Inflammatory macrophage treated with lipopolysaccharide for 1 hour (primary cell): Measurements from ENCODE around the gene KCNQ2.

Experiments used
- DNase-seq, 2 donors: peaks; one replicate each; pipeline ENCODE4 v3.0.0-alpha.2; 2020 to 2022

Gene KCNQ2

DNA sequence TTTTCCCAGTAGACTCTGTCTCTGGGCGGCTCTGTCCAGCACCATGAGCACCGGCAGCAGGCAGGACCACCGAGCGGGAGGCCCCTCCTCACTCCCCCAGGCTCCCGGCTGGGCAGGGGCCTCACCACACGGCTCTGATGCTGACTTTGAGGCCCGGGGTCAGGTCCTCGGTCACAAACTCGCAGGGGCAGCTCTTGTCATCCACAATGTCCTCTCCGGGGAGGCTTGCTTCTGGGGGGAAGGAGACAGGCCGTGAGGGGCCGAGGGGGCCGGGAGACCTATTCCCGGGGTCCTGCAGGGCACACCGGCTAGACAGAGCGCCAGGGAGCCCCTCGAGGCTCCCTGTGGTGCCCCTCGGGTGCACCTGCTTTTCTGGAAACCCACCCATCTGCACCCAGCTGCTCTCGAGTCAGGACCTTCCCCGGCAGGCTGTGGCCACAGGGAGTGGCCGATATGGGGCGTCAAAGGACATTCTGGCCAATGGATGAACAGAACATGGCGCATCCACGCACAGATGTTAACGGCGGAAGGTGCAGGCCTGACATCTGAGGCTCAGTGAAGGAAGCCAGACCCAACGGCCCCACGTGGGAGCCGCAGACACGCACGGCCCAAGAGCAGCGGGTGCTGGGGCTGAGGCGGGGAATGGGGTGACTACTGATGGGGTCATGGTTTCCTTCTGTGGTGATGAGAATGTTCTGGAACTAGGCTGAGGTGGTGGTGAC lies 58.3 kb downstream of the KCNQ2 start:
- no peak for DNase-seq

DNA sequence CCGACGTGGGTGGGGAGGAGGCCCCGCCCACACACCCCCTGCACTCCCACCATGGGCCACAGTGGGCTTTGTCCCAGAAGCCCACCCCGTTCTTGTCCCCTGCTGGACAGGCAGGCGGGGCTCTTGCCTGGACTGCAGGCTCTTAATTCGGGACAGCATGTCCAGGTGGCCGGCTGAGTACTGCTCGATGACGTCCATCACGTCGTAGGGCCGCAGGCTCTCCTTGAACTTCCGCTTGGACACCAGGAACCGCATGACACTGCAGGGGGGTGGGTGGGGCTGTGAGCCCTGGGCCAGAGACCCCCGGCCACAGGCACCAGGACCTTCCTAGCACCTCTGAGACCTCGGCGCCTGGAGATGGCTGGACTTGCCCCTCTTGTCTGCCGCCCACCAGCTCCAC lies 59.1 kb downstream of the KCNQ2 start:
- DNase-seq = no peak

DNA sequence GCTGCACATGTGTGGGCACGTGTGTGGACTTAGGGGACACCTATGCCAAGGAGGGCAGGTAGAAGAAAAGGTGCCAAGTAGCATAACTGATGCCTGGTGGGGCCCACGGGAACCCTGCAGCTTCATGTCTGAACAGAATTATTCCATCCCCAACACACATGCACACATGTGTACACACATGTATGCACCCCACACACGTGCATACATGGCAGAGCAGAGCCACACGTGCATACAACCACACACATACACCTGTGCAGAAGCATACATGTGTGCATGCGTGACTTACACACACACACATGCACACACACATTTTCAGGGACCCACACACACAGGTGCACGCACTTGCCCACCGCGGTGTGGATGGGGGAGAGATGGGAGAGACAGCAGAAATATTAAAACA lies 59.6 kb downstream of the KCNQ2 start:
- no peak for DNase-seq

DNA sequence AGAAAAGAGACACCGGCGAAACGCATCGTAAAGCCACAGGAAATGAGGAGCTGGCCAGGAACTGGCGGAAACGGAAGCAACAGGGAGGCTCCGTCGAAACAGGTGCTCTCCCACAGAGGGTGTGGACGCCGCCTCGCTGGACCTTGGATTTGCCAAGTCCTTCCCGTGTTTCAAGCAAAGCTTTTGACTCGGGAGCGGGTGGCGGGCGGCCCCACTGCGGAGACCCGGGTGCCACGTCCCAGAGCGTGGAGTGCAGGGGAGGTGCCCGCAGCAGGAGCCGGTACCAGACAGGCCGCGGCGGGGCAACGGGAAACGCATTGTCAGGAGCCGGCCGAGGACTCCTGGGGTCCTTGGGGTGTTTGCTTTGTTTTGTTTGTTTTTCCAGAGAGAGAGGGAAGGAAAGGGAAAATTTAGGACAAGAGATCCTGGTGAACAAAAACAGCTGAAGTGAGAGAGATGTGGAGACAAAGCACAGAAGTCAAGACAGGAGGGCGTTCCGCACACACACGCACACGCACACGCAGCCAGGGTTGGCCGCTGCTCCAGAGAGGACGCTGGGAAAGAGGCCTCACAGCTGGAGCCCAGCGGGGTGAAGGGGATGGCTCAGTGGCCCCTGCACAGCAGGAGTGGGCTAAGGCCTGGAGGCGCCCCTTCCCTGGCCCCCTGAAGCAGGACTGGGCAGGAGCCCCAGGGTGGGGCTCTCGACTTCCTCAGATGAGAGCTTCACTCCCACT lies 60.4 kb downstream of the KCNQ2 start:
- no peak for DNase-seq

DNA sequence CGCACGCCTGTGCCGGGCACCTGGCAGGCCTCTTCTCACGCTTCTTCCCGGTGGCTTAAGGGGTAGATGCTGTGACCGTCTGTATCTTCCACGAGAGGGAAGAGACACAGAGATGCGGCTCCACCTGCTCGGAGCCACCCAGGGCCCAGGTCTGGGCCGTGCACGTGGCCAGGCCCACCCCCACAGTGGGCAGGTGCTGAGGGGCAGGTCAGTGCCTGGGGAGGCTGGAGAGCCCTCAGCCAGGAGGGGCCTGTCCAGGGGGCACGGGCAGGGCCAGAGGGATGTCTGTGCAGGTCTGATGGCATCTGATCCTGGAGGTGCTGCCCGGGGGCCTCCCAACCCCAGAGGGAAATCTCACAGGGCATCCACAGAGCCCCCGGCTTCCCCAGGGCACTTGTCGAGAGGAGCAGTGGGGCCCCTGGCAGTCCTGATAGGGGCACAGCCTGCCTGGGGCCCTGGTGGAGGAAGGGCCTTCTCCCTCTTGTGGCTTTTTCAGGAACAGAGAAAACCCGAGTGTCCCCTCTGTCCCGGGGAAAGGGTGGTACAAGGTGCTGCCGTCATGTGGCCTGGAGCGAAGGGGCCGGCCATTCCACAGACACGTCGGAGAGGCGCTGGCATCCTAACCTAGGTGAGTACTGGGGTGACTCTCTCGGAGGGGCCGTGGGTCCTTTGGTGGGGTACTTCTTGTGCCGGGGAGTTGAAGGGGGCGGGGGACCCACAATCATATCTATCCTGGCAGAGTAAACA lies 61.1 kb downstream of the KCNQ2 start:
- no peak for DNase-seq

DNA sequence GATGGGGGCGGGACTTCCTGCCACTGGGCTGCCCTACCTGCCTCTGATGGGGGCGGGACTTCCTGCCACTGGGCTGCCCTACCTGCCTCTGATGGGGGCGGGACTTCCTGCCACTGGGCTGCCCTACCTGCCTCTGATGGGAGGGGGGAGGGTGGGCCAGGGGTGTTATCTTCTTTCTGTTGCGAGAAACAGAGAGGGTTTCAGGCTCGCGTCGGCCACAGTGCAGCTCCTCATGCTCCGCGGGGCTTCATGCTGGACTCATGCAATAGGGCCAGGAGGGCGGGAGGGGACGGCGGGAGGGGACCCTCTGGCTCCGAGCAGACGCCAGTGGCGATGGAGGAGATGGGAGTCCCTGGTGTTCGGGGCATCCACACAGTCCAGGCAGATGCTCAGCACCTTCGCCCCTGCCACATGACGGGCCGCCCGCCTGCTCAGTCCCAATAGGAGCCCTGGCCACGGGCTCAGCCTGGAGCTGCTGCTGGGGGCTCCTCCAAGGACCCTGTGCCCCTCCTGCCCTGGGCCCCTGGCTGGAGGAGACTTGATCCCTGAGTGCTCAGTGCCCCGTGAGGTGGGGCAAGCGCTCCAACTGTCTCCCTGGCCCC lies 62.5 kb downstream of the KCNQ2 start:
- no peak for DNase-seq

DNA sequence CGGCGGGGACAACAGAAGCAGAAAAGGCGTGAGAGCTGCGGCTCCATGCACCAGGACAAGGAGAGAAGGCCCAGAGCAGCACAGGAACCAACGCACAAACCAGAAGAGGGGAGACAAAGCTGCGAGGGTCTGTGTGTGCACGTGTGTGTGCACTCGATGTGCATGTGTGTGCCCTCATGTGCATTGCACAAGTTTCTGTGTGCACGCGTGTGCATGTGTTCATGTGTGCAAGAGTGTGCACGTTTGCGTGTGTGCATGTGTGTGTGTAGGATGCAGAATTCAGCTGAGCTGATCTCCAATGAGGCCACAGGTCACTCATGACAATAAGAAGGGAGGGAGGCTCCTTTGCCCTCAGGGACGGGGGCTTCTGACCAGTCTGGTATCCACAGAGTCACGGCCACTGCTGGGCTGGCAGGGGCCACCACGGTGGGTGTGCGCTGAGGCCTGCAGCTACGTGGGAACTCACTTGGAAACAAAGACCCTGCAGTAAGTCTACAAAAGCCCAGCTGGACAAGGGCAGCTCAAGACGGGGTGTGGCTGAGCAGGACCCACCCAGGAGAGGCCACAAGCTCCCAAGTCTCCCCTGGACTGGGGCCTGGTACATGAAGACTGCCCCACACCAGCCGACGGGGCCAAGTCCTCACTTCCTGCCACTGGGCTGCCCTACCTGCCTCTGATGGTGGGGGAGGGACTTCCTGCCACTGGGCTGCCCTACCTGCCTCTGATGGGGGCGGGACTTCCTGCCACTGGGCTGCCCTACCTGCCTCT lies 63.2 kb downstream of the KCNQ2 start:
- DNase-seq = no peak

DNA sequence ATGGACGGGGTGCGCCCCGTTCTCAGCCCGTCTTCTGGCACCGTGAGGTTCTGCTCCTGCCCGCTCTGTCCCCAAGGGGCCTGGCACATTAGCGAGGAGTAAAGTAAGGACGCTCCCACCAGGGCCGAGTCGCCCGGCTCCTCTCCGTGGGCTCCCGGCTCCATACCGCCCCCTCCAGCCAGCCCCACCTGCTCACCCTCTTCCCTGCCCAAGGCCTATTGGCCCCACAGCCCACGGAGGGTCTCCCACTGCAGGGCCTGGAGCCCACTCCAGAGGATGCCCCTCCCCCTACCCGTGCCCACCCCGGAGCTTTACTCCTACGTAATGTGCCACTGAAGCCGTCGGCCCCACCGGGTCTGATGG lies 63.8 kb downstream of the KCNQ2 start:
- no peak for DNase-seq

DNA sequence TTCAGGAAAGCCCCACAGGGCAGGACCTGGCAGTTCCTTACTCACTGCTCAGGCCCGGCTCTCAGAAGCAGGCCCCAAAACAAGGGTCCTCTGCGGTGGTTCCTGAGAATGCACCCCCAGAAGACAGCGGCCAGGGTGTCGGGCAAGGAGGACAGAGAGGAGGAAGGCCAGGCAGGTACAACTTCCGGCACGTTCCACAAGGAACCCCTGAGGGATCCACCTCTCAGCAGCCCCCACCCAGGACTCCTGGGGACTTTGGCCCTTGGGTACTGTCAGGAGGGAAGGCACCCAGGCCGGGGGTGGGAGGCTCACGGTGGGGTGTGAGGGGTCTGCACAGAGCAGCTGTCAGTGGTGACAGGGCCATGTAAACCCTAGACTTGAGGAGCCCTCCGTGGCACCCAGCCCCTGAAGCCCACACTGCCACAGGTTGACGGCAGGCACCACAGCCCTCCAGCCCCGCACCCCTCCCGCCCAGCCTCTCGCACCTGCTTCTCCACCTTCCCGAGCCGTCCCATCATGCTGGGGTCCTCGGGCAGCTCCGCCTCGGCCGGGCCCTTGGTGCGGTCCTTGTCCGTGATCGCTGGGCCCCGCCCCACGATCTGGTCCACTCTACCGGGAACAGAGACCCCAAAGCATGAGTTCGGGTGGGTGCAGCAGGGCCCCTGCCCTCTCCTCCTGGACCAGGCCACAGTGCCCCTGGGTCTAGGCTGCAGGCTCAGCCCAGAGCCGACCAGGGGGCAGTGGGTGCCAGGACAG lies 64.3 kb downstream of the KCNQ2 start:
- no peak for DNase-seq

DNA sequence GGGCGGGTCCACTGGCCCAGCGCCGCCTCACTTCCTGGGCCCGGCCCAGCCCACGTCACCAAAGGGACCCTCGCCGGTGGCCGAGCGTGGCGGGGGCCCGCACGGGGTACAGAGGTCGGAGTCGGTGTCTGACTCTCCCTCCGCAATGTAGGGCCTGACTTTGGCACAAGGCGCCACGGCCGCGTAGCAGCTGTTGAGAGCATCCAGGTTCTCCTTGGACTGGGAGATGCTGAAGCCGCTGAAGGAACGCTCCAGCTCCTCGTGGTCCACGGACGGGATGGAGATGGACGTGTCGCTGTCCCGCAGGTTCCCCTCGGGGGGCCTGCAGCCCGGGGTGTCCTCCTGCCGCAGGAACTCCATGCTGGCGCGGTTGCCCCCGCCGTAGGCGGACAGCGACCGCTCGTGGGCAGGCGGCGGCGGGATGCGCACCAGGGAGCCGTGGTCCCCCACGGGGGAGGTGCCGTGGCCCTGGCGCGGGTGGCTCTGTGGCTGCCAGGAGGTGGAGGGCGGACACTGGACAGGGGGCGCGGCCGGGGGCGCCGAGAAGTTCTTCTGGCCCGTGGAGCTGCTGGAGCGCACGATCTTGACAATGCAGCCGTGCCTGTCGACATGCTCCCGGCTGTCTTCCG lies 65.7 kb downstream of the KCNQ2 start:
- DNase-seq = no peak

DNA sequence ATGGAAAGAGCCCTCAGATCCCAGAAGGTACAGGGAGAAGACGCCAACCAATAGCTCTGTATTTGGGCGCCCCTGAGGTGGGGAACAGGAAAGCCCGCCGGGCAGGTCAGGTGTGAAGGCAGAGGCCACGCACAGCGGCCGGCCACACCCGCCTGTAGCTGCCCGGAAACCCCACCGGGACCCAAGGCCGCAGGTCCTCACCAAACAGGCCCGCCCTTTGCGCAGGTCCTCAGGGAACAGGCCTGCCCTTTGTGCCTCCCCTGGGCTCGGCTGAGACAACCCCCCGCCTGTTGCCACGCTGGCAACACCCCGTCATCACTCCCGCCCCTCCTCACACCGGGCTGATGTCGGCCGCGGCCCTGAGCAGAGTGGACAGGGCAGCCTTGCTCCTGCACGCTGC lies 66.4 kb downstream of the KCNQ2 start:
- DNase-seq = no peak

DNA sequence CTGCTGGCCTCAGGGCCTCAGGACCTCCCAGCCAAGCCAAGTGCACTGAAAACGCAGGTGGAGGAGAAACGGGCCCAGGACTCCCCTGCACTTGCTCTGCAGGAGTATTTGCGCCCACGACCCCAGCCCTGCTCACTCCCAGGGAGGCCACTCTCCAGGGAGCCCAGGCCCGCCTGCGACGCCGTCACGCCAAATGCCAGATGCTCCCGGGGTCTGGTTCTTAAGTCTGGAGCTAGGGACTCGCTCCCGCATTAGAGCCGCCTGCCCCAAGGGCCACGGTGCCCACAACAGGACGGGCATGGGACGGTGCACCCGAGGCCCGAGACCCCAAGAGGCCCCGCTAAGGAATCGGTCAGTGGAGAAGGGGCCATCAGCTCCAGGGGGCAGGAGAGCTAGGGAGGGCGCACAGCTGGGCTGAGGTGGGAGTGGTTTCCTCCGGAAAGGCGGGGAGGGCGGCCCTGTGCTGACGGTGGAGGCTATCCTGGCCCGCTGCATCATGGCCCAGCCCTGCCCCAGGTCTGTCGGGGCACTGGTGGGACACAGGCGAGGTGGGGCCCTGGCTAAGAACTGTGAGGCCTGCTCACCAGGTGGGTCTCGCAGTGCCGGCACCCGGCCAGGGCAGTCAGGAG lies 67.2 kb downstream of the KCNQ2 start:
- no peak for DNase-seq

DNA sequence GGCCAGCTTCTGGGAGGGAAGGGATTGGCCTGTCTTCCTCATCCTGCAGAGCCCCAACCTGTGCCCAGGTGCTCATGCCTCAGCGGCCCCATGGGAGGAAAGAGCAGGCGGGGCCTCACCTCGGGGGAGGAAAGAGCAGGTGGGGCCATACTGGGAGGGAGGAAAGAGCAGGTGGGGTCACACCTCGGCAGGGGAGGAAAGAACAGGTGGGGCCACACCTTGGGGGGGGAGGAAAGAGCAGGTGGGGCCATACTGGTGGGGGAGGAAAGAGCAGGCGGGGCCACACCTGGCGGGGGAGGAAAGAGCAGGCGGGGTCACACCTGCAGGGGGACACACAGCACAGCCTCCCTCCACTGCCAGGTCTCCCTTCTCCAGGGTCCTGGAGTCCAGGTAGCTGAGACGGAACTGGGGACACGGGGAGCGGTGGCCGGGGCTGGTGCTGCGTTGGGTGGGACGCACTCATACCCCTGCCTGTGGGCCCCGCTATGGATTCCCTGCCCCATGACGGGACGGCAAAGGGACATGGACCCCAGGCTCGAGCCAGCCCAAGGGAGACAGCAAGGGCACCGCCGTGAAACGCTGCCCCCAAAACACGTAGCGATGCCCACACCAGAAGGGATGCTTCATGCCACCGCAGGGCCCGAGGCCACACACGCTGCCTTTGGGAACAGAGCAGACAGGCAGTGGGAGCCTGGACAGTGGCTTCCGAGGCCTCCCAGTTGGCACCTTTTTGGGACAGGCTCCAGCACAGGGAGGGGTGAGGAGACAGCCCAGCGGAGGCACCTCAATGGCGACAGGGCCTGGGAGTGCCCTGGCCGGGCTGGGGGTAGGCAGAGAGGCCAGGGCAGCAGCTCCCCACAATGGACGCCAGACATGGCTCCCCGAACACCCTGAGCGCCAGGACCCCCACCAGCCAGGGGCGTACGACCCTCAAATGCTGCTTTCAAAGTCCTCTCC lies 68.0 kb downstream of the KCNQ2 start:
- no peak for DNase-seq

DNA sequence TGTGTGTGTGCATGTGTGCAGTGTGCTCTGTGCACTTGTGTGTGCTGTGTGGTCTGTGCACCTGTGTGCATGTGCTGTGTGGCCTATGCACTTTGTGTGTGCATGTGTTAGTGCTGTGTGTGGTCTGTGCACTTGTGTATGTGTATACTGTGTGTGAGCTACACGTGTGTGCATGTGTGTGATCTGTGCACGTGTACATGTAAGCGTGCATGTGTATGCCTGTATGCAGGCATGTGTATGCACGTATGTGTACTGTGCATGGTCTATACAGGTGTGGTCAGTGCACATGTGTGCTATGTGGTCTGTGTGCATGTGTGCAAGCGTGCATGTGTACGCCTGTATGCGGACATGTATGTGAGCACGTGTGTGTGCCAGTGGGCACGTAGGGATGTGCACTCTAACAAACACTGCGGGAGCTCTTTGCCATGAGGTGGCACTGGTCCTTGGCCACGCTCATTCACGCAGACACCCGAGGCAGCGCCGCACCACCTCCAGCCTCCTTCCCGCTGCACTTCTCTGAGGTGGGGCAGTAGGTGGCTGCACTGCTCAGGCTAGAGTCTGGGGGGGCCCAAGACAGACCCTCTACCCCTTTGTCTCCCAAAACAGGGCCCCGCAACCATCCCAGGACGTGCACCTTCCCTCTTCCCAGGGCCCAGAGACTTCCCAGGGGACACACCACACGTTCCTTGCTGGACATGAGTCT lies 68.9 kb downstream of the KCNQ2 start:
- no peak for DNase-seq

DNA sequence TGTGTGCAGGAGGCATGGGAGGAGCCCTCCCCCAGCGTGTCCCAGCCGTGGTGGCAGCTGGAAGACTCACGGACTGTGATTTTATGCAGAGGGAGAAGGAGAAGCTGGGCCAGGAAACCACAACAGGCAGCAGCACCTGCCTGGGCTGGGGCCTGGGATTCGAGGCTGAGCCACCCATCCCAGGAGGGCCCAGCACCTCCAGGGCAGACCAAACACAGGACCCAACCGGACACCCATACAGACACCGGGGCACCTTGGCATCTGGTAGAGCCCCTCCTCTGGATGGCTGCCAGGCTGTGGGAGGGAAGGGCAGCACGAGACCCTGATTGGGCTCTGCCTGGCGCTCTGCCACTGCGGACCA lies 69.6 kb downstream of the KCNQ2 start:
- DNase-seq = no peak

DNA sequence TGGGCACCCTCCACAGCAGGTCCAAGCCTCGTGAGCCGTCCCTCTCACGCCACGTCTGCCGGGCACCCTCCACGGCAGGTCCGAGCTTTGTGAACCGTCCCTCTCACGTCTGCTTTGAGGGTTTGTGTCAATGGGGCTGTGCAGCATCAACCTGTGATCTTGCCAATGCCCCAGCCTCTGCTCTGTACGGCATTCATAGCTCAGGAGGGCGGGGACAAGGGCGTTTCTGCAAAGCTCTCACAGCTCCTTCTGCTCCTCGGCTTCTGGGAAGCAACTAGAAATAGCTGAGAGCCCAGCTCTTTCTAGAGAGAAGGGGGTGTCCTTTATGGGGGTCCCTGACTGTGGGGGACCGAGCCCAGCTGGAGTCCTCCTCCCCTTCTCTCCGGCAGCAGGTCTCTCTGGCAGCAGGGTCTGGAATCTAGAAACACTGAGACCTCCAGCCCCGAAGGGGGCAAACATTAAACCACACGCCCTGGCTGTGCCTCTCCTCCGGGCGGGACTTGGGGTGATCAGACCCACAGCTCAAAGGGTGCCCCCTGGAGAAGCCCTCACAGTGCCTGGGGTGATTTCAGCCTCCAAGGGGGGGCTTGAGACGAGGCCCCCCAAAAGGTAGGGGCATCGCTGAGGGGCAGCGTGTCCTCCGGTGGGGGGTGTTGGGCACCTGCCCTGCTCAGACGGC lies 70.1 kb downstream of the KCNQ2 start:
- no peak for DNase-seq

DNA sequence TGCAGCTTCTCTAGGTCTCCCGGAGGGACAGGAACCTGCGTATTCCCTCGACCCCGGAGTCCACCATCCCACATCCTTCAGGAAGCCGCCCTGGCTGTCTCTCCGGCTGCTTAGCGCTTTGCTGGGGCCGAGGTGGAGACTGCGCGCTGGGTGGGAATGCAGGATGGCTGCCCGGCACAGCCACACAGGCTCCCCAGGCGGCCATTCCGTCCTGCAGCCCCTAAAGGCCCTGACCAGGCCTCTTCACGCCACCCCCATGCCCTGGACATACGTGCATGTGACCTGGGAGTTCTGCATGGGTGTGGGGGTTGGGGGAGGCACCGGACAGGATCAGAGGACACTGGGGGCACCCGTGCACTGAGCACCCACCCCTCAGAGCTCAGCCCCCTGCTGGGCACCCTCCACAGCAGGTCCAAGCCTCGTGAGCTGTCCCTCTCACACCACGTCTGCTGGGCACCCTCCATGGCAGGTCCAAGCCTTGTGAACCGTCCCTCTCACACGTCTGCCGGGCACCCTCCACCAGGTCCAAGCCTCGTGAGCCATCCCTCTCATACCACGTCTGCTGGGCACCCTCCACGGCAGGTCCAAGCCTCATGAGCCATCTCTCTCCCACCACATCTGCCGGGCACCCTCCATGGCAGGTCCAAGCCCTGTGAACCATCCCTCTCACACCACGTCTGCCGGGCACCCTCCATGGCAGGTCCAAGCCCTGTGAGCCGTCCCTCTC lies 70.9 kb downstream of the KCNQ2 start:
- DNase-seq = no peak
